ENCODE measurements around the gene COG7.

DNA sequence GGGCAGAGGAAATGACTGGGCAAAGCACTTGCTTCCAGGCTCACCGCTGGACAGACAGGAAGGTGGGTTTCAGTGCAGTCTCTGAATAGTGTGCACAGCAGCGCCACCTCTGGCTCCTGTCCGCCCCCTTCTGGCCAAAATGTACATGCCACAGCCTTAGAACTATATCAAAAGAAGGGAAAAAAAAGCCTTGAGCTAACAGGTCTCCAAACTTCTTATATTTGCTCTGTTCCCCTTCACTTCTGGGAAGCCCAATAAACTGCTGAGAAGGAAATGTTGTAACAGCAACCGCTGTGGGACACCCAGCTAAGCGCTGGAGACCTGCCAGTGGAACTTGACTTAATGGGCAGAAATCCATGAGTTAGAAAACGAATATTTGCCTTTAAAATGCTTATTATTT lies 17.5 kb downstream of the COG7 start:
- TF ChIP-seq, protein P1, sequence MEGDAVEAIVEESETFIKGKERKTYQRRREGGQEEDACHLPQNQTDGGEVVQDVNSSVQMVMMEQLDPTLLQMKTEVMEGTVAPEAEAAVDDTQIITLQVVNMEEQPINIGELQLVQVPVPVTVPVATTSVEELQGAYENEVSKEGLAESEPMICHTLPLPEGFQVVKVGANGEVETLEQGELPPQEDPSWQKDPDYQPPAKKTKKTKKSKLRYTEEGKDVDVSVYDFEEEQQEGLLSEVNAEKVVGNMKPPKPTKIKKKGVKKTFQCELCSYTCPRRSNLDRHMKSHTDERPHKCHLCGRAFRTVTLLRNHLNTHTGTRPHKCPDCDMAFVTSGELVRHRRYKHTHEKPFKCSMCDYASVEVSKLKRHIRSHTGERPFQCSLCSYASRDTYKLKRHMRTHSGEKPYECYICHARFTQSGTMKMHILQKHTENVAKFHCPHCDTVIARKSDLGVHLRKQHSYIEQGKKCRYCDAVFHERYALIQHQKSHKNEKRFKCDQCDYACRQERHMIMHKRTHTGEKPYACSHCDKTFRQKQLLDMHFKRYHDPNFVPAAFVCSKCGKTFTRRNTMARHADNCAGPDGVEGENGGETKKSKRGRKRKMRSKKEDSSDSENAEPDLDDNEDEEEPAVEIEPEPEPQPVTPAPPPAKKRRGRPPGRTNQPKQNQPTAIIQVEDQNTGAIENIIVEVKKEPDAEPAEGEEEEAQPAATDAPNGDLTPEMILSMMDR (conservative IDR thresholded peaks at IDR 0.05 in 1 of 2, IDR thresholded peaks at IDR 0.05 in 1 of 2; ENCODE audit: low read depth in 1 of 2, low read length in 2 of 2) = peak; percentile 77 to 91
- no peak for TF ChIP-seq EZH2 (IDR thresholded peaks at IDR 0.05; ENCODE audit: low read length, missing control alignments)
